ENCODE results near the gene TSPEAR.
"Not testable (repeated sequence)": the region's sequence is repeated elsewhere in the genome, so short reads cannot be mapped to it uniquely, and the experiment has no call there.

The TSPEAR gene

DNA sequence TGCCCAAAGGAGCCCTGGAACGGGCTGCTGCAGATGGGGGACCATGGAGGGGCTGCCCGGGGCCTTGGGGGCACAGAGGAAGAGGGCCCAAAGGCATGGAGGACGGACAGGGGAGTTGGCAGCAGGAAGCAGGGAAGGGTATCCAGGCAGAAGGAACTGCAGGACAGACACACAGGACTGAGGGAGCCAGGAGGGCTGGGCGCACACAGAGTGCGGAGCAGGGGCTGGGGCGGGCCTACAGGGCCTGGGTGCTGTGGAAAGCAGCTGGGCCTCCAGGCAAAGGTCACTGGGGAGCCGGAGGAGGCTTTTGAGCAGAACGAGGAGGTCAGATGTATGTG lies 199.5 kb downstream of the TSPEAR start:
- DNase-seq, result no peak

DNA sequence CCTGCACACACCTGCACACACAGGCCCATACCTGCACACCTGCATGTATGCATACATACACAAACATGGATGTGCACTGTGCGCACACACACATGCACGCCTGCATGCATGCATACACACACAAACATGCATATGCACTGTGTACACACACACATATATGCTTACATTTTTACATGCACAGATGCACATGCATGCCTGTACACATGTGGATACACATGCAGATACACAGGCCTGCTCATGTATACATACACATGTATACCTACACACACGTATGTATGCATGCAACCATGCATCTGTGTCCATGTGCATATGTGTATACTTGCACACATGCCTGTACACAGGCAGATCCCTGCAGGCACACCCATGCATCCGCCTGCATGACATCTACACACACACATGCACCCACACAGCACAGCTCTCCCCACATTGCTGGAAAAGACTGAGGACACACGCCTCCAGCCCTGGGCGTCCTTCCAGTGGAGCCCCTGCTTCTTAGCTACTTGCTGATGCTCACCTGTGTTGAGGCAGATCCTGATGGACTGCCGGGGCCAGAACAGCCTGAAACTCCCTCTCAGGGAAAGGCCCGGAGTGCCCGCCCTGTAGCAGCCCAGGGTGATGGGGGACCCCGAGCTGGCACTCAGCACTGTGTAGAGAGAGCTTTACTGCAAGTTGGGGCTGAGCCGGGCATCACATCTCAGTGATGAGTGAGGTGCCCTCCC lies 200.0 kb downstream of the TSPEAR start:
- no peak for DNase-seq

DNA sequence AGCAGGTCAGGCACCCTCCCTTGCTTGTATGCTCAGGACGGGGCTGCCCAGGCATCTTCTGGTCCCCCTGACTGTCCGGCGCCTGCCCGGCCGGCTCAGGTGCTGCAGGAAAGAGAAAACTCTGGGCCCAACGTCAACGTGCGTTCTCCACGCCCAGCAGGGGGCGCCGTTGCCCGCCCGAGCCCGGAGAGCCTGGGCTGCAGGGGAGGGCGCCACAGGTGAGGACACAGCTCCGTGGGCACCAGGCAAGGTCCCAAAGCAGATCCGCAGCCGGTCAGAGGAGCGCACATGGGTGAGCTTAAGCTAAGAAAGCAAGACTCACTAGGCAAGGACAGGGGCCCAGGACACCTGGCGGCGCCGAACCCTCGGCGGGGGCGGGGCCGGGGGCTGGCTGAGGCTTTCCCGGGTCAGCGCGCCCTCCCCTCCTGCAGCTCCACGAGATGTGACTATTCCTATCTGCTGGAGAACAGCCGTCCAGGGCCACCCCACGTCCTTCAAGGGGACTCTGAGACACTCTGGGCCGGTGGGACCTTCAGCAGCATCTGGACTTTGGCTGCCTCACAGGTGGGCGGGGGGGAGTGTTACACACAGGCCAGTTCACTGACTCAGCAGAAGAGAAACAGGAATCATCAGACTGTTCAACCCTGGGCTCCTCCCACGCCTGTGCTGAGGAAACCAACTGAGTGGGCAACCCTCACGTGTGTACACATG lies 200.7 kb downstream of the TSPEAR start:
- peak; percentile 36 for DNase-seq

DNA sequence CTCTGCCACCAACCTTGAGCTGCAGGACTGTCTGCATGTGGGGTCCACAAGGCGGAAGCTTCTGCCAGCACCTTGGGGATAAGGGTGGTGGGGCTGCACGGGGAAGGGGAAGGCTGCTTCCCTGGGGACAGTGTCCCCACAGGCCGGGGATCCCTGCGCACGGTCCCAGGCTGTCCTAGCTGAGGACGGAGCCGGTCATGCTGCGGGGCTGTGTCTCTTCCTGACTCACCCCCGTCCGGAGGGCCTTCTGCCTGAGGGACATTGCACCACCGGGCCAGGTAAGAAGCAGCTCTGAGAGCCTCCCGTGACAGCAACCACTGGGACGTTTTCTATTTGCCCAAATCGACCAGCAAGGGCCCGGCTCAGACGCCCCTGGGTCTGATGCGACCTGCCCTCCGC lies 201.3 kb downstream of the TSPEAR start:
- DNase-seq, result no peak

DNA sequence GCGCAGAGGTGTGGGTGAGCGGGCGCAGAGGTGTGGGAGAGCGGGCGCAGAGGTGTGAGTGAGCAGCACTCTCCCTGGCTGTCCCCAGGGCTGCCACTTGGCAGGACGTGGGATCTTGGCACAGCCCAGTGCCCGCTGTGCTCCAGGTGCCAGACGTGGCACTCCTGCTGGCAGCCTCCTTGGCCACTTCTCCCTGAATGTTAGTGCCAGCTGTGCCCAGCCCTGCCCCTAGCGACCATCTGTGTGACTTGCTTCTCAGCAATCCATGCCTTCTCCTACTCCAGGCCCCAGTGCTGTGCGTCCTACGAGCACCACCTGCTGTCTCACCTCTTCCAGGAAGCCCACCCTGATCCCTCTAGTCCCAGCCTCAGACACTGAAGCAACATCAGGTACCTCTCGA lies 201.8 kb downstream of the TSPEAR start:
- DNase-seq, result no peak

DNA sequence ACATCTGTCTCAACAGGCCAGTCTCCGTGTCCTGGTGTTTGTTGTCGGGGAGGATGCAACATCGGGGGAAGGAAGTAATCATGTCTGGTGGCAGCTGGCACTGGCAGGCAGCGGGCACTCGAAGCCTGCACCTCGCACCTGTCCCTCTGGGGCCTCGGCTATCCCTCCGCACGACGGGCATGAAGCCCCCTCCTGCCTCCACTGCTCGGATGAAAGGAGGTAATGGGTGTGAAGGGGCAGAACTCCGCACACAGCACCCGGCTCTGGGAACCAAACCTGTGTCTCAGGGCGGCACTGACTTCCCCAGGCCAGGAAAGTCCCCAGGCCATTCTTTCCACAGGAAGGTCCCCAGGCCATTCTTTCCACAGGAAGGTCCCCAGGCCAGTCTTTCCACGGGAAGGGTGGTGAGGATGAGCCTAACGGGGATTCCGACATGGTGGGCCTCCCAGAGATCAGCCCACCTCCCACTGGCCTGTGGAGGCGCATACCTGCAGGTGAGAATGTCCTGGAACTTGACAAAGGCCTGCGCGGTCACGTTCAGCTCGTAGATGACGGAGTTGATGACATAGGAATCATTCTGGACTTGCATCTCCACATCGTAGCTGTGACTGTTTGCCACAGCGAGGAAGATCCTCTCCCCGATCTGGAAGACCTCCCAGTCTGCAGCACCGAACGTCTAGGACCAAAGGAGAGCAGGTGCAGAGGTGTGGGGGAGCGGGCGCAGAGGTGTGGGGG lies 202.5 kb downstream of the TSPEAR start:
- DNase-seq, result no peak

DNA sequence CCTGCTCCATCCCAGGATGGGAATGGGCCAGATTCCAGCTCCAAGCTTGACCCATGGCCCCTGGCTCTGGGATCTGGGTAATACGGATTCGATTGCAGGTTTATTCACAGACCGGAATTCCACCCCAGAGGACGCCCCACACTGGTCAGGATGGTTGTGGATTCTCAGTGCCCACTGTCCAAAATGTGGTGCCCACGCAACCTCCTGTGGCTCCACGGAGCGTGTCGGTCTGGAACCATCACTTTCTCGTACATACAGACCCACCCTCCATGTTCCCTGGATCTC lies 203.0 kb downstream of the TSPEAR start:
- DNase-seq, result no peak

DNA sequence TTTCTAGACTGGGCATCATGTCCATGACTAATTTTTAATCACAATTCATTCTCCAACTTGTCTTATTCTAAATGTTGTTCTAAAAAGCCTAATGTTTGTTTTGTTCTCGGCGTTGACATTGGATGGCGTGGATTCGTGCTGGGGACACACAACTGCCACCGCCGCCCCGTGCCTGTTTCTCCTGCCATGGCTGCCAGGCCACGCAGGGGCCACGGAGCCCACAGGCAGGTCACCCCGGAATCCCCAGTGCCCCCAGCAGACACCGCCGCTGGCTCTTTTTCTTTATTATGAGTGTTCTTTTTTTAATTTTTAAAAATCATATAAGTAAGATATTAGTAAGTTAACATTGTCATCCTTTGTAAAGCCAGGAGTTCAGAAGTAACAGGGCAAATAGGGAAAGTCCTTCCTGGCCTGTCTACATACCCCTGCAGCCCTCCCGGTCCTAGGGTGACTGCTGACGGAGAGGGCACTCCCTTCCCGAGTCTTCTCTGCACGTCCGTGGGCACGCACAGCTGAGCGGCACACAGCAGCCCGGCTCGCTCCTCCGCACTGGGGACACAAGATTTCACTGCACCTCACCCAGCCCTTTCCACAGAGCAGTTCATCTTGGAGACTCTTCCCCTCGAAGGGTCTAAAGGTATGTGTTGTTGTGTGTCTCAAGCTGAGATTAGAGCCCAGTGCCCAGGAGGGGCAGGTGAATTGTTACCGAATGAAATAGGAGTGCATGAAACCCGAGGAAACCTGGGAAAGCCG lies 203.5 kb downstream of the TSPEAR start:
- no peak for DNase-seq

DNA sequence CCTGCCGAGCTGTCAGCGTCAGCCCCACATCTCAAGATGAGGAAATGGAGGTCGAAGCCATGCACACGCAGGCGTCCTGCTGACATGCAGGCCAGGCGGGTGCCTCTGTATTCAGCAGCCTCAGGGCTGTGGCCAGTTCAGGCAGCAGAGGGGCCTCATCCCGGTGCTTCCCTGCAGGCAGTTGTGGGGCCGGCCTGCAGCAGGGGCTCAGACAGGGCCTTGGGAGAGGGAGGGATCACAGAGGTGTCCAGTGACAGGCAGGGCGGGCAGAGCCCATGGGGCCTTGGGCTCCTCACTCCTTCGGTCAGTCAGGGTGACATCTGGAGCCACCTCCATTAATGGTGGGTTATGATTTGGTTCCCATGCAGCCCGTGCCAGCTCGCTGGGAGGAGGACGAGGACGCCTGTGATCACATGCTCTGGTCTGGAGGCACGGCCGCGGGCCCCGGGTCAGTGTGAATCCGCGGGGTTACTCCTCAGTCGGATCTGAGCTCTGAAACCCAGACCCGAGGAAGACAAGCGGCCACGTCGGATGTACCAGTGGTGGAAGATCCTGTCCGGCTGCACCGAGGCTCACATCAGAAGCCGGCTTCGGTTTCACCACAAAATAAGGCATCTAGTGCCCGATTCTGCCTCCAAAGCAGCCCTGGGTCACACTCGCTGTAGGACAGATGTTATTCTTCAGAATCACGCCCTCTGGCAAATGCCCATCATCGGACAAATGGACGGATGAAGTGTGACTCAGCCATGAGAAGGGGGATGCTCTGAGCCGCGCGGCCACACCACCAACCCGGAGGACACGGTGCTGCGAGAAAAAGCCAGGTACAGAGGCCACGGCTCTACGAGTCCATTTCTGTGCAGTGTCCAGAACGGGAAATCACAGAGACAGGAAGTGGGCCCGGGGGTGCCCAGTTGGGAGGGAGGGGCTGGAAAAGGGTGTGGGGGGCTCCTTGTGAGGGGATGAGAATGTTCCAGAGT lies 204.8 kb downstream of the TSPEAR start:
- no peak for DNase-seq

DNA sequence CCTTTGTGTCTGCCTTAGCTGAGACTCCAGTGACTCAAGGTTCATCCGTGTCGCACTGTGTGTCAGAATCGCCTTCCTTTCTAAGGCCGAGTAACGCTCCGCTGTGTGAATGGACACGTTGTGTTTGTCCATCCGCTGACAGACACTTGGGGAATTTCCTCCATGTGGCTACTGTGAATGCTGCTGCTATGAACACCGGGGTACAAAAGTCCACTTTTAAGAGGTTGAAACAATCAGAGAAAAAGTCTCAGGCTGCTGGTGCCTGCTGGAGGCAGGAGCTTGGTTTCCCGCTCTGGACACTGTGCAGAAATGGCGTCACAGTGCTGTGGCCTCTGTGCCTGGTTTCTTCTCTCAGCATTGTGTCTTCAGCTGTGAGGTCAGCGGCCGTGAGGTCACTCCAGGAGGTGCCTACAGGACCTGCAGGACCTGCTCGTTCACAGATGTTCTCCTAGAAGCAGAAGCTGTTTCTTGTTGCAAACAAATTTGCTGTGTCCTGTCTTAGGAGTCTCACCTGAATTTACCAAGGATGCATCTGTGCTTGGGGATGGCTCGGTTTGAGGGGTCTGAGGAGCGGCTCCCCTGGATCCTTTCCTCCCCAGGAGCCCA lies 205.6 kb downstream of the TSPEAR start:
- no peak for DNase-seq

DNA sequence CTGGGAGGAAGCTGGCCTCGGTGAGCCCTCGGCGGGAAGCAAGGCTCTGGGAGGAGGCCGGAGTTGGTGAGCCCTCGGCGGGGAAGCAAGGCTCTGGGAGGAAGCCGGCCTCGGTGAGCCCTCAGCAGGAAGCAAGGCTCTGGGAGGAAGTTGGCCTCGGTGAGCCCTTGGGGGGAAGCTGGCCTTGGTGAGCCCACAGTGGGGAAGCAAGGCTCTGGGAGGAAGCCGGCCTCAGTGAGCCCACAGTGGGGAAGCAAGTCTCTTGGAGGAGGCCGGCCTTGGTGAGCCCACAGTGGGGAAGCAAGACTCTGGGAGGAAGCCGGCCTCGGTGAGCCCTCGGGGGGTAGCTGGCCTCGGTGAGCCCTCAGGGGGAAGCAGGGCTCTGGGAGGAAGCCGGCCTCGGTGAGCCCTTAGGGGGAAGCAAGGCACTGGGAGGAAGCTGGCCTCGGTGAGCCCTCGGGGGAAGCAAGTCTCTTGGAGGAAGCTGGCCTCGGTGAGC lies 207.4 kb downstream of the TSPEAR start:
- peak; percentile 27 for DNase-seq

DNA sequence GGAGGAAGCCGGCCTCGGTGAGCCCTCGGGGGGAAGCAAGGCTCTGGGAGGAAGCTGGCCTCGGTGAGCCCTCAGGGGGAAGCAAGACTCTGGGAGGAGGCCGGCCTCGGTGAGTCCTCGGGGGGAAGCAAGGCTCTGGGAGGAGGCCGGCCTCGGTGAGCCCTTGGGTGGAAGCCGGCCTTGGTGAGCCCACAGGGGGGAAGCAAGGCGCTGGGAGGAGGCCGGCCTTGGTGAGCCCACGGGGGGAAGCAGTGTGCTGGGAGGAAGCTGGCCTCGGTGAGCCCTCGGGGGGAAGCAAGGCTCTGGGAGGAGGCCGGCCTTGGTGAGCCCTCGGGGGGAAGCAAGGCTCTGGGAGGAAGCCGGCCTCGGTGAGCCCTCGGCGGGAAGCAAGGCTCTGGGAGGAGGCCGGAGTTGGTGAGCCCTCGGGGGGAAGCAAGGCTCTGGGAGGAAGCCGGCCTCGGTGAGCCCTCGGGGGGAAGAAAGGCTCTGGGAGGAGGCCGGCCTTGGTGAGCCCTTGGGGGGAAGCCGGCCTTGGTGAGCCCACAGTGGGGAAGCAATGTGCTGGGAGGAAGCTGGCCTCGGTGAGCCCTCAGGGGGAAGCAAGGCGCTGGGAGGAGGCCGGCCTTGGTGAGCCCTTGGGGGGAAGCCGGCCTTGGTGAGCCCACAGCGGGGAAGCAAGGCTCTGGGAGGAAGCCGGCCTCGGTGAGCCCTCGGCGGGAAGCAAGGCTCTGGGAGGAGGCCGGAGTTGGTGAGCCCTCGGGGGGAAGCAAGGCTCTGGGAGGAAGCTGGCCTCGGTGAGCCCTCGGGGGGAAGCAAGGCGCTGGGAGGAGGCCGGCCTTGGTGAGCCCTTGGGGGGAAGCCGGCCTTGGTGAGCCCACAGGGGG lies 208.1 kb downstream of the TSPEAR start:
- DNase-seq, result not testable (repeated sequence)

DNA sequence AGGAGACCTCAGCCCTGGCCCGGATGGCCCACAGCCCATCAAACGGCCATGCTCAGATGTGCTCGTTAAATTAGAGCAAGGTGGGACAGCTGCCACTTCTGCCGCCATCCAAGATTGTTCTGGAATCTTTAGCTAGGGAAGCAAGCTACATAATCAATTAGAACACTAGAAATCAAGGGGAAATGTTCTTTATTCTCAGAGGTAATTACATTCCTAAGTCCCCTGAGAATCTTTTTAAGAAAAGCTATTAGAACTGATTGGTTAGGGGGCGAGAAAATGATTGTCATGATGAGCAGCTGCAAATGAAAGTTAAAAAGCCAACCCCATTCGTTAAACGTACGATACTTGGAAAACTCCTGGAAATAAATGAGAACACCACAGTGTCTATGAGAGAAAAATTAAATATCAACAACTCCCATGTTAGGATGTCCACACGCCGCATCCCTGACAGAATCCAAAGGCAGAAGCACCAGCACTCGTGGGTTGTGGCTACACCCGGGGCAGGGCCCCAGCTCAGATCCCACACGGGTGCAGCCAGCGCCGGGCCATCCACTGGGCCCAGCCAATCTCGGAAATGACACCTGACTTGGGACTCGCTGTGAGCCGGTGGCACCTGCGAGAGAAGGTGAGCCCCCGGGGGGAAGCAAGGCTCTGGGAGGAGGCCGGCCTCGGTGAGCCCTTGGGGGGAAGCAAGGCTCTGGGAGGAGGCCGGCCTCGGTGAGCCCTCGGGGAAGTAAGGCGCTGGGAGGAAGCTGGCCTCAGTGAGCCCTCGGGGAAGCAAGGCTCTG lies 209.0 kb downstream of the TSPEAR start:
- DNase-seq, result no peak

DNA sequence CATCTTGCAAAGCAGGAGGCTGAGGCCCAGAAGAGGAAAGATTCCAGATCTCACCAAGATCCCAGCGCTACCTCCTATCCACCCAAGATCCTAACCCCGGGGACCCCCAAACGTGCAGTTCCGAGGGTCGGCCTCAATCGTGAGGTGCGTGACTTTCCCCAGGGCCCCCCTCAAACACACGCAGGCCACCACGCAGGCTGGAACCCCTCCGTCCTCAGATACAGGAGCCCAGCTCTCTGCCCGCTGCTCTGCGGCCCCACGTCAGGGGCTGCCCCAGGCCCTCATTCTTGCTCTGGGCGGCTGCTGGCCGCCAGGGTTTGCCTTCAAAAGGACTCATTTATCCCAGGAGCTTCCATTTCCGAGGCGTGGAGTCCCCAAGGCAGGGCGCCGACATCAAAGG lies 211.3 kb downstream of the TSPEAR start:
- DNase-seq, result no peak

DNA sequence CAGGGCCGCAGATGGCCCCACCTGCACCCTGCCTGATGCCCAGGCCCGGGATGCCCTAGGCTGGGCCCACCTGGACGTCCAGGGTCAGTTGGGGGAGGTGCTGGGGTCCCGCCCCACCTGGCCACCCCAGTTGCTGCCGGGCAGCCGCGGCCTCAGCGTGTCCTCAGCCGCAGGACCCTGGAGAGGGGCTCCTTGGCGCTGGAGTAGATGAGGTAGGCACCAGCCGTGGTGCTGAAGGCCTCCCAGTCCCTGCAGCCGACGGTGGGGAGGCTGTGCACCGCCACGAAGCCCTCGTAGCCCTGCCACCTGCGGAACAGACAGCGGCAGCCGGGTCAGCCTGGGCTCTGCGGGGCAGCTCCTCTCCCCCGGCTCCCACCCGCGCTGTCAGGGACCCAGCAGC lies 211.7 kb downstream of the TSPEAR start:
- DNase-seq, result no peak

DNA sequence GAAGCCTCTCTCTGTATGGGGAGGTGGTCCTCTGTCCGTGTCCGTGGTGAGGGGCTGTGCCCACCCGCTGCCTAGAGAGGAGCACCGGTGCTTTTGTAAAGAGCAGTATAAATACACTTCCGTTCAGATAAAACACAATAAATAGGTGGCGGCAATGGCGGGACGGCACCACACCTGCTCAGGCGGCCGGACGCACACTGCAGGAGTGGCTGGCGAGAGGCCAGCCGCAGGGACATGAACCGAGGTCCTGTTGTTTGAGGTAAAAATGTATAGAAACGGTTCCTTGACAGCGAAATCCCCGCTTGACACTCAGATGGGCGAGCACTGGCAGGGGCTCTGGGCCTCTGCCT lies 212.2 kb downstream of the TSPEAR start:
- DNase-seq, result no peak

DNA sequence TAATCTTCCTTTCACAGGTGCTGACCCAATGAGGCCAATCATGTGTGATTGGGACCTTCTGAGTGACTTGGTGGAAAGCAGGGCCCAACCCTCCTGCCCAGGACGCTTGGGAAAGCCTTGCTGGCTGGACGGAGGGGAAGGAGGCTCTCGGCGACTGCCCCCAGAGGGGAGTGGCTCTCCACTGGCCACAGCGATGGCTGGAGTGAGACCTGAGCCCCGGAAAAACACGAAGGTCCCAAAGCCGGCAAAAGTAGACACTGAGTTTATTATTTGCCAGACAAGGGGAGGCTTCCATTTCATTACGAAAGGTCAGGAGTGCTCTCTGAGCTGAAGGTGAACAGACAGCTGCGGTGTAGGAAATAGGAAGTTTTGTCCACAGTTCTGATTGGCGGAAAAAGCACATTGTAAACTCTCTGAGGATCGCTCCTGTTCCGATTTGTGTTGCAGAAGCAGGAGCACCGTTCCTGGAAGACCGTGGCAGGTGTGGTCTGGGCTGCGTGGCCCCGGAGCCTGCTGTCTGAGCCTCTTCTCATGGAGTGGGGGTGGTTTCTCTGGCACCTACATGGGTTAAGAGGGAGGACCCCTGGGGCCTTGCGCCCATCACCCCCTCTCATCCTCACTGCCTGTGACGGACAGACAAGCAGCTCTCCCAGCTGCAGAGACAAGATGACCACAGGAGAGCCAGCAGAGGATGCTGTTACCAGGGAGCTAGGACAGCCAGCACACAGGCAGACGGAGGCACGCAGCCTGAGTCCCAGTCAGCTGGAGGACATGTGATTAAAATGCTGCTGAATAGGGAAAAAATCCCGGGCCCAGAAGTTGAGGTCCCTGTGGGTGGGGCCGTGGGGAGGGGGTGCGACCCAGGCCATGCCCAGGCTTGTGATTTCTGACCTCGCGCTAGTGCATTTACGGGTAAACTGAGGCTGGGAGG lies 212.8 kb downstream of the TSPEAR start:
- DNase-seq, result no peak

DNA sequence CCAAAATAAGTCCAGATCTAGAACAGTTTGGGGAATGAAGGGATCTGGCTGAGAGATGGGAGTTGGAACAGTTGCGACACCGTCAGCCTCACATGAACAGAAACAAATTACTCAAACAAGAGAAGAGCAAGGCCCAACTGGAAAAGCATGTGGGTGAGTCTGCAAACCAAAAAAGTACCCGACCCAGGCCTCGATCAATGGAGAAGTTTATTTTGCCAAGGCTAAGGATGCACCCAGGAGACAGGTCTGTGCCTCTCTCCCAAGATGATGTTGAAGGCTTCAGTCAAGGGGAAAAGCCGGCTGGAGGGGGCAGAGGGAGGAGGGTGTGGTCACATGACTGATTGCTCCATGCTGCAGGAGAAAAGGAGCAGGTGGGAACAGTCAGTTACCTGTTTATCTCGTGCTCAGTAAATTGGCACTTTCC lies 213.7 kb downstream of the TSPEAR start:
- DNase-seq, result no peak
